GM12878 (cell line): ENCODE data around the gene MYCBP. TPM values are rescaled to one million over a fixed set of nuclear protein-coding genes. Genes with fewer than 3 reads are reported as not detected.

Experiments used
- CTCF ChIP-seq, 3 experiments: IDR thresholded peaks in 2 of 3; conservative IDR thresholded peaks in 1 of 3; 2 replicates each; pipeline ENCODE4 v1.5.1; 2011; ENCODE audit warnings: low read depth in 3 of 3, low read length in 3 of 3, mild to moderate bottlenecking in 3 of 3, control low read depth in 2 of 3, moderate library complexity in 2 of 3, inconsistent platforms in 1 of 3, mixed read lengths in 1 of 3; ENCODE audit not compliant: control insufficient read depth in 2 of 3, insufficient read depth in 1 of 3; ENCODE audit errors: extremely low read depth in 1 of 3
- CUX1 ChIP-seq: IDR thresholded peaks from 2 replicates; pipeline ENCODE4 v1.6.1; 2012; ENCODE audit warnings: improper control_type of control experiment, low read depth, low read length; ENCODE audit not compliant: insufficient replicate concordance
- ESRRA ChIP-seq: IDR thresholded peaks from 2 replicates; pipeline ENCODE4 v1.6.1; 2012; ENCODE audit warnings: mild to moderate bottlenecking, low read length, improper control_type of control experiment
- HCFC1 ChIP-seq: fragments of 150-350 bp; IDR thresholded peaks from 2 replicates; pipeline ENCODE4 v1.6.1; 2014; ENCODE audit warnings: low read length
- HDAC6 ChIP-seq: fragments of 200-600 bp; sonication (generic); IDR thresholded peaks from one replicate; pipeline ENCODE4 v1.8.0; 2017; ENCODE audit warnings: antibody characterized with exemption; ENCODE audit not compliant: unreplicated experiment
- JUND ChIP-seq: IDR thresholded peaks from 2 replicates; pipeline ENCODE4 v1.6.1; 2012; ENCODE audit warnings: low read depth, mild to moderate bottlenecking, low read length, improper control_type of control experiment, moderate library complexity
- PAX5 ChIP-seq: IDR thresholded peaks from 2 replicates; pipeline ENCODE4 v1.6.1; 2011; ENCODE audit warnings: low read depth, low read length, borderline replicate concordance
- RB1 ChIP-seq: fragments of 450-650 bp; formaldehyde crosslinking; IDR thresholded peaks from 2 replicates; pipeline ENCODE4 v1.6.1; 2017; ENCODE audit warnings: mild to moderate bottlenecking, borderline replicate concordance
- RBBP5 ChIP-seq: fragments of 200-600 bp; sonication (generic); conservative IDR thresholded peaks from 2 replicates; pipeline ENCODE4 v1.6.1; 2016
- RUNX3 ChIP-seq: IDR thresholded peaks from 2 replicates; pipeline ENCODE4 v1.6.1; 2012; ENCODE audit warnings: low read length, inconsistent platforms
- YY1 ChIP-seq: IDR thresholded peaks from 2 replicates; pipeline ENCODE4 v1.6.1; 2011; ENCODE audit warnings: low read depth, mild to moderate bottlenecking, low read length
- ZNF592 ChIP-seq: fragments of 450-650 bp; IDR thresholded peaks from 2 replicates; pipeline ENCODE4 v1.6.1; 2017; ENCODE audit warnings: mild to moderate bottlenecking, moderate library complexity
- ZSCAN29 ChIP-seq: fragments of 450-650 bp; IDR thresholded peaks from 2 replicates; pipeline ENCODE4 v1.6.1; 2017; ENCODE audit warnings: mild to moderate bottlenecking, moderate library complexity
- polyA plus RNA-seq, 11 experiments: library from polyadenylated mRNA; depleted of rRNA in 4 of 11; unstranded in 6 of 11; stranded (reverse) in 5 of 11; fragments of >200 nt; fragmentation: Nextera tagmentation in 4 of 11; fragmentation: Illumina TruSeq in 1 of 11; extraction: Ambion mirVana in 4 of 11; extraction: Trizol in 1 of 11; gene quantifications; 1 replicate in 1 of 11; 2 replicates in 10 of 11; pipeline versions ENCODE4 v1.2.1 to v1.2.3, GENCODE V29; 2011 to 2016; ENCODE audit warnings: inconsistent platforms in 2 of 11, missing spikeins in 2 of 11, low read depth in 1 of 11
- total RNA-seq, 4 experiments: library from RNA; depleted of rRNA in 3 of 4; stranded (reverse); fragments of >200 nt in 3 of 4; fragmentation: Illumina TruSeq in 1 of 4; extraction: Trizol in 1 of 4; gene quantifications; 2 replicates each; pipeline versions ENCODE4 v1.2.1 to v1.2.3, GENCODE V29; 2013 to 2021
- TF ChIP-seq, protein P1 (sequence below): IDR thresholded peaks from 2 replicates; pipeline ENCODE4 v1.6.1; 2011; ENCODE audit warnings: low read depth, low read length, improper control_type of control experiment, borderline replicate concordance
- TF ChIP-seq, protein P2 (sequence below): fragments of 450-650 bp; IDR thresholded peaks from 2 replicates; pipeline ENCODE4 v1.6.1; 2017; ENCODE audit warnings: borderline replicate concordance

Gene MYCBP
- total and polyA plus RNA-seq, 10 of the 15 experiments (the other 5 are each of a cell fraction or from before 2014, with no cell fraction given): 26.1 to 210 (median 43.1) TPM

DNA sequence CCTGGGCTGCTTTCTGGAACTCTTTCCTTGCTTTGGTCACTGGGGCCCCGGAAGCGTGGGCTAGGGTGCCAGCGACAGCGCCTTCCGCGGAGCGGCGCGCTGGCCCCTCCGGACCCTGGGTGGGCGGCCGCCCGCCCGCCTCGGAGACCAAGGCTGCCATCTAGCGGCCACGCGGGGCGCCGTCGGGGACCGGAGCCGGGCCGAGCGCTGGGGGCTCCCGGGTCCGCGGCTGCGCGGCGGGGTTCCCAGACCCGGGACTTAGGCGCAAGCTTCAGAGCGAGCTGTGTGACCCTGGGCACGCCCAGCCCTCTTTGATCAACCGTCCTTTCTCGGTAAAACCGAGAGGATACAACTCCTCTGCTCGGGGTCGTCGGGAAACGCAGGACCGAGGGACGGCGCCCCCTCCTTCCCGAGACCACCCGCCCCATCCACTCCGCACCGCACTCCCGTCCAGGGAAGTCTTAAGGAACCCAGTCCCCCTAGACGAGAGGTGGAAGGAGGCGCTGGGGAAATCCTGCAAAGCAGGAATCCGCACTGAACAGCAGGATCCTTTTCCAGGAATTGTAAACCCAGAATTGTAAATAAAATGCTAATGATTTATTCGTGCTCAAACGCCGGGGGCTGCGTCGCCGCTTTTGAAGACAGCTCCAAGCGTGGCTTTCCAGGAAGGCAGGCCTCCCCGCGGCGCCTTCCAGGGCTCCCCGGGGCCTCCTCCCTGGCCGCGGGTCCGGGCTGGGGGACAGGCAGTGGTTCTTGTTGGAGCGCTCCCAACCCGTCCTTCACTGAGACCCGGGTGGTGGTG, 54.8 kb downstream of the MYCBP start (continued):
- no peak for TF ChIP-seq CUX1
- TF ChIP-seq ZSCAN29: no peak
- TF ChIP-seq, protein P1, sequence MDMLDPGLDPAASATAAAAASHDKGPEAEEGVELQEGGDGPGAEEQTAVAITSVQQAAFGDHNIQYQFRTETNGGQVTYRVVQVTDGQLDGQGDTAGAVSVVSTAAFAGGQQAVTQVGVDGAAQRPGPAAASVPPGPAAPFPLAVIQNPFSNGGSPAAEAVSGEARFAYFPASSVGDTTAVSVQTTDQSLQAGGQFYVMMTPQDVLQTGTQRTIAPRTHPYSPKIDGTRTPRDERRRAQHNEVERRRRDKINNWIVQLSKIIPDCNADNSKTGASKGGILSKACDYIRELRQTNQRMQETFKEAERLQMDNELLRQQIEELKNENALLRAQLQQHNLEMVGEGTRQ: no peak
- no peak for TF ChIP-seq HDAC6
- TF ChIP-seq, protein P2, sequence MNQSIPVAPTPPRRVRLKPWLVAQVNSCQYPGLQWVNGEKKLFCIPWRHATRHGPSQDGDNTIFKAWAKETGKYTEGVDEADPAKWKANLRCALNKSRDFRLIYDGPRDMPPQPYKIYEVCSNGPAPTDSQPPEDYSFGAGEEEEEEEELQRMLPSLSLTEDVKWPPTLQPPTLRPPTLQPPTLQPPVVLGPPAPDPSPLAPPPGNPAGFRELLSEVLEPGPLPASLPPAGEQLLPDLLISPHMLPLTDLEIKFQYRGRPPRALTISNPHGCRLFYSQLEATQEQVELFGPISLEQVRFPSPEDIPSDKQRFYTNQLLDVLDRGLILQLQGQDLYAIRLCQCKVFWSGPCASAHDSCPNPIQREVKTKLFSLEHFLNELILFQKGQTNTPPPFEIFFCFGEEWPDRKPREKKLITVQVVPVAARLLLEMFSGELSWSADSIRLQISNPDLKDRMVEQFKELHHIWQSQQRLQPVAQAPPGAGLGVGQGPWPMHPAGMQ: no peak
- TF ChIP-seq ESRRA: no peak
- no peak for TF ChIP-seq RBBP5
- TF ChIP-seq ZNF592: 0 out of 2 replicates have a peak, but pooled peaks have one; percentile 47
- TF ChIP-seq RUNX3: no peak
- TF ChIP-seq YY1: peak; percentile 38; the same call in 1 of the 2 replicates
- TF ChIP-seq RB1: no peak
- peak; percentile 63 to 71 (median 67); a peak in 5 of 6 replicates for TF ChIP-seq CTCF (IDR thresholded peaks at IDR 0.05 in 2 of 3, conservative IDR thresholded peaks at IDR 0.05 in 1 of 3; ENCODE audit: control insufficient read depth in 2 of 3, extremely low read depth in 1 of 3, insufficient read depth in 1 of 3, low read depth in 3 of 3, low read length in 3 of 3)
- no peak for TF ChIP-seq PAX5
- TF ChIP-seq HCFC1: no peak
- TF ChIP-seq JUND: no peak
